Measurements from ENCODE around the gene PLOD1. TPM values are rescaled to one million over a fixed set of nuclear protein-coding genes. Genes with fewer than 3 reads are reported as not detected.

PLOD1 gene
- total RNA-seq, 1 experiment from 2014 or later = 138 TPM

DNA sequence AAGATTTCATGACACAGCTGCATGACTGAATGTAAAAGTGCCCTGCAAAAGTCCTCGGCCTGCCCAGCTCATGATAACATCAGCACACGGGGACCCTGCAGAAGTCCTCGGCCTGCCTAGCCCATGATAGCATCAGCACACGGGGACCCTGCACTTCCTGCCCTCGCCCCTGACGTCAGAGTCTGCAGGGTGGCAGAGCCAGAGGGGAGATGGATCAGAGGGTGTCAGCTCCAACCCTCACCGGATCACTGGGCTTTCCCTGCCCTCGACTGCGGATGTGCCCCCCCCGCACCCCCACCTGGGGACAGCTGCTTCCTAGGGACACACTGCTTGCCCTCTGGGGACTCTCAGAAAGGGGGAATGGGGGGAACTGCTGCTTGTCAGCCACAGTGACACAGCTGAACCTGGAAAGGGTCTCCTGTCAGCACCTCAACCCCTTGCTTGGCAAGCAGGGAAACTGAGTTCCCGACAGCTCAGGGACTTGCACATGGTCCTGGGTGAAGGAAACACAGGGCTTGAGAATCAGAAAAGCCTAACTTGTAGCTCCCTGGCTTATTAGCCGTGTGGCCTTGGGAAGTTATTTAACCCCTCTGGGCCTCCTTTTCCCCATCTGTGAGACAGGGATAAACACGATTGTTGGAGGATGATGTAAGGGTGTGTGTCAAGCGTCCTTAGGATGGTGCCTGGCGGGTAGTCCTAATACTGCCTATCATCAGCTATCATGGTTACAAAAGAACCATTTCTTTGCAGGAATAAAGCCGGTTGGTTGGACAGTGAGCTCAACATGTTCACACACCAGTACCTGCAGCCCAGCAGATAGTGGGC is 76.4 kb downstream of the PLOD1 start:
- no peaks in the 10 kb centered on the region for H3K27me3 ChIP-seq
- H3K4me3 ChIP-seq = no peak overlapping the region
- no peak overlapping the region for H3K27ac ChIP-seq
- no peaks in the 10 kb centered on the region for H3K9me3 ChIP-seq (replicated peaks)
- no peak for DNase-seq
- H3K4me1 ChIP-seq = peaks cover 18% of the 10 kb centered on the region
- H3K36me3 ChIP-seq = peaks cover 39% of the 10 kb centered on the region

GRCh38 chr1:12011998-12012397 is 77.5 kb downstream of the PLOD1 start:
- Histone ChIP-seq H3K4me3 (no peak overlapping the region), H3K36me3 (peaks cover 29% of the 10 kb centered on the region), H3K27me3 (no peaks in the 10 kb centered on the region), H3K27ac (no peak overlapping the region), H3K4me1 (peaks cover 18% of the 10 kb centered on the region), H3K9me3 (replicated peaks) (no peaks in the 10 kb centered on the region)
- DNase-seq = no peak

DNA sequence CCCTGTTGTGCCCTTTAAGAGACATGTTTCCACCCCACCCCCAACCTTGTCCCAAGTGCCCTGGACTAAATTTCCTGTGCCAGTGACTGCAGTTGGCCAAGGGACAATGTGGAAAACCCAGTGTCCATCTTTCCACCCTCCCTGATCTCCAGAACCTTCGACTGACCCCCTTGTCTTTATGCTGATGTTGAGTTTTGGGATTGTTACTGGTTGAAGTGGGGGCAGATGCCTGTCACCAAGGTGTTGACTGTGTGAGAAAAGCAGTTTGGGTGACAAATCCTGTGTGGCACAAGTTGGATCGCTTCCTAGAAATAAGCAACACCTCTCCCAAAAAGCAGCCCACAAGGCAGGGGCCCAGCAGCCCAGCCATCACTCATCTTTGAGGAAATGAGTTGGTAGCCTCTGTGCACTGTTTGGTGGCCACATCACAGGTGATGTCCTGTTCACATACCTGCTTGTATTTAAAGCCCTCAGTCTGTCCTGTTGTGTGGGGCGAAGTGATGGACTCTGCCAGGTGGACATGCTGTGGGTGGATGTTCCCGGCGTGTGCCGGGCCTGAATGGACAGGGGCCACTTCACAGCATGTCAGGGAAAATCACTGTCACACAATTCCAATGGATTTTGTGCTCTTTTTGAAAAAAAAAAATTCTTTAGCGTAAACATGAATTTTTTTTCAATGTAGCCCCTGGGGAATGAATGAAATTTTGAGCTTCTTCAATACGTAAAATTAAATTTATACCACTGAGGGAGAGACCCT is 78.2 kb downstream of the PLOD1 start:
- peak overlapping the region; percentile 29 for H3K27ac ChIP-seq
- H3K9me3 ChIP-seq (replicated peaks) = no peaks in the 10 kb centered on the region
- DNase-seq = peak; percentile 42 to 68
- H3K27me3 ChIP-seq = no peaks in the 10 kb centered on the region
- peaks cover 18% of the 10 kb centered on the region for H3K4me1 ChIP-seq
- peaks cover 22% of the 10 kb centered on the region for H3K36me3 ChIP-seq
- no peak overlapping the region for H3K4me3 ChIP-seq

- H3K27me3 ChIP-seq = no peaks in the 10 kb centered on the region
- DNase-seq = peak; percentile 52 to 62
Measured at GRCh38 chr1:12014141-12014991, 79.8 kb downstream of the PLOD1 start.

GRCh38 chr1:12015001-12015491 is 80.5 kb downstream of the PLOD1 start:
- H3K4me1 ChIP-seq = peaks cover 18% of the 10 kb centered on the region
- H3K36me3 ChIP-seq = peaks cover 8% of the 10 kb centered on the region
- H3K27ac ChIP-seq = no peak overlapping the region
- no peak overlapping the region for H3K4me3 ChIP-seq
- no peaks in the 10 kb centered on the region for H3K9me3 ChIP-seq (replicated peaks)
- no peak for DNase-seq
- no peaks in the 10 kb centered on the region for H3K27me3 ChIP-seq

More at GRCh38 chr1:12014141-12014991, 79.8 kb downstream of the PLOD1 start:
- peaks cover 18% of the 10 kb centered on the region for H3K4me1 ChIP-seq
- H3K36me3 ChIP-seq = peaks cover 15% of the 10 kb centered on the region
- H3K9me3 ChIP-seq (replicated peaks) = no peaks in the 10 kb centered on the region
- no peak overlapping the region for H3K4me3 ChIP-seq
- H3K27ac ChIP-seq = peak overlapping the region; percentile 29

DNA sequence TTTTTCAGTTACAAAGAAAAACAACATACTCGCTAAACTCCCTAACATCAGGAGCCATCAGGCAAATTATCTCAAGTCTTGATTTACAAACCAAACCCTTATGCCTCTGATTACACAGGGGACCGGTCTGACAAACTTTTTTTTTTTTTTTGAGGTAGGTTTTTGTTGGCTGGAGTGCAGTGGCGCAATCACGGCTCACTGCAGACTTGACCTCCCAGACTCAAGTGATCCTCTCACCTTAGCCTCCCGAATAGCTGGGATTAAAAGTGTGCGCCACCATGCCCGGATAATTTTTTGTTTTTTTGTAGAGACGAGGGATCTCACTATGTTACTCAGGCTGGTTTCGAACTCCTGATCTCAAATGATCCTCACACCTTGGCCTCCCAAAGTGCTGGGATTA is 81.0 kb downstream of the PLOD1 start:
- H3K27me3 ChIP-seq = no peaks in the 10 kb centered on the region
- no peak overlapping the region for H3K4me3 ChIP-seq
- no peak for DNase-seq
- H3K9me3 ChIP-seq (replicated peaks) = no peaks in the 10 kb centered on the region
- peaks cover 4% of the 10 kb centered on the region for H3K36me3 ChIP-seq
- peaks cover 18% of the 10 kb centered on the region for H3K4me1 ChIP-seq
- no peak overlapping the region for H3K27ac ChIP-seq

DNA sequence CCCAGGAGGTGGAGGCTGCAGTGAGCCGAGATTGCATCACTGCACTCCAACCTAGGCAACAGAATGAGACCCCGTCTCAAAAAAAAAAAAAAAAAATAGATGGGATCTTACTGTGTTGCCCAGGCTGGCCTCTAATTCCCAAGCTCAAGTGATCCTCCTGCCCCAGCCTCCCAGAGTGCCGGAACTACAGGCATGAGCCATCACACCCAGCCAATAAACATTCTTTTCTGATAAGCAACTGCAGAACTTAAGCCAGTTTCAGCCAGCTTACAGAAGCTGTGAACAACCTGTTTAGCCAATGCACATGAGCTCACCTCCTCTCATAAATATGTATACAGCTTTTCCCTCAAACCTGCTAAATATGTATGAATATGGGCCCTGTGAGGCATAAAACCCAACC is 81.7 kb downstream of the PLOD1 start:
- H3K27ac ChIP-seq = no peak overlapping the region
- peaks cover 18% of the 10 kb centered on the region for H3K4me1 ChIP-seq
- peaks cover 1% of the 10 kb centered on the region for H3K36me3 ChIP-seq
- H3K27me3 ChIP-seq = no peaks in the 10 kb centered on the region
- no peak overlapping the region for H3K4me3 ChIP-seq
- H3K9me3 ChIP-seq (replicated peaks) = no peaks in the 10 kb centered on the region
- DNase-seq = no peak

GRCh38 chr1:12019858-12020509 is 85.5 kb downstream of the PLOD1 start:
- peak overlapping the region; percentile 83 for H3K4me3 ChIP-seq
- peak overlapping the region; percentile 48 for H3K27ac ChIP-seq
- H3K4me1 ChIP-seq = no peaks in the 10 kb centered on the region
- DNase-seq = peak in 1 of 2 experiments; percentile 36
- peaks cover 17% of the 10 kb centered on the region for H3K36me3 ChIP-seq
- no peaks in the 10 kb centered on the region for H3K27me3 ChIP-seq
- no peaks in the 10 kb centered on the region for H3K9me3 ChIP-seq (replicated peaks)

DNA sequence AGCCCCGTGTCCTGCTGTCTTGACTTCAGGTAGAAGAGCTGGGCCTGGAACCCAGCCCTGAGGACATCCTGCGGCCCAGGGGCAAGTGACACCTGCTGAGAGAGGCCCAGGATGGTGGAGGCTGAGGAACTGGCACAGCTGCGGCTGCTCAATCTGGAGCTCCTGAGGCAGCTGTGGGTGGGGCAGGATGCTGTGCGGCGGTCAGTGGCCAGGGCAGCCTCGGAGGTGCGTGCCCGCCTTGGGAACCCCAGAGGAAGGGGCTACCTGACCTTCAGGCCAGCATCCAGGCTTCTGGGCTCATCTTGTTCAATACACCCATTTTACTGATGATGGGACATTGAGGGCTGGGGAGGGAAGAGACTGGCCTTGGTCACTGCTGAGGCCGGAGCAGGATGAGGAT is 87.1 kb downstream of the PLOD1 start:
- Histone ChIP-seq H3K4me3 (no peak overlapping the region), H3K4me1 (no peaks in the 10 kb centered on the region), H3K9me3 (replicated peaks) (no peaks in the 10 kb centered on the region), H3K27ac (no peak overlapping the region), H3K36me3 (peaks cover 21% of the 10 kb centered on the region), H3K27me3 (no peaks in the 10 kb centered on the region)
- no peak for DNase-seq

GRCh38 chr1:12022036-12022435 is 87.5 kb downstream of the PLOD1 start:
- Histone ChIP-seq H3K9me3 (replicated peaks) (no peaks in the 10 kb centered on the region), H3K4me3 (no peak overlapping the region), H3K27ac (no peak overlapping the region), H3K4me1 (no peaks in the 10 kb centered on the region), H3K36me3 (peaks cover 21% of the 10 kb centered on the region), H3K27me3 (no peaks in the 10 kb centered on the region)
- DNase-seq = no peak

Other genes with a start within 250 kb of the PLOD1 start
- 7.1 and 8.0 TPM in 2 replicates for gene DRAXIN, start 243.0 kb upstream of the PLOD1 start, total RNA-seq (2014; rRNA removed; shearing (Covaris generic))
- gene AGTRAP, start 198.6 kb upstream of the PLOD1 start, total RNA-seq (2014; rRNA removed; shearing (Covaris generic)) = 13.0 and 16.5 TPM in 2 replicates
- gene C1orf167, start 172.5 kb upstream of the PLOD1 start, total RNA-seq (2014; rRNA removed; shearing (Covaris generic)) = not detected in 2 replicates
- 10.1 and 11.1 TPM in 2 replicates for gene MTHFR, start 128.8 kb upstream of the PLOD1 start, total RNA-seq (2014; rRNA removed; shearing (Covaris generic))
- 10.7 and 14.2 TPM in 2 replicates for gene CLCN6, start 128.5 kb upstream of the PLOD1 start, total RNA-seq (2014; rRNA removed; shearing (Covaris generic))
- 0.61 and 1.3 TPM in 2 replicates for gene NPPA, start 86.9 kb upstream of the PLOD1 start, total RNA-seq (2014; rRNA removed; shearing (Covaris generic))
- 0.67 and 0.89 TPM in 2 replicates for gene NPPB, start 75.8 kb upstream of the PLOD1 start, total RNA-seq (2014; rRNA removed; shearing (Covaris generic))
- gene KIAA2013, start 8.3 kb upstream of the PLOD1 start, total RNA-seq (2014; rRNA removed; shearing (Covaris generic)) = 62.8 and 64.0 TPM in 2 replicates
- 92.5 and 94.0 TPM in 2 replicates for gene MFN2, start 45.7 kb downstream of the PLOD1 start, total RNA-seq (2014; rRNA removed; shearing (Covaris generic))
- gene MIIP, start 84.8 kb downstream of the PLOD1 start, total RNA-seq (2014; rRNA removed; shearing (Covaris generic)) = 30.3 and 33.2 TPM in 2 replicates
- gene TNFRSF8, start 128.6 kb downstream of the PLOD1 start, total RNA-seq (2014; rRNA removed; shearing (Covaris generic)) = 0.32 and 0.43 TPM in 2 replicates
- gene TNFRSF1B, start 232.3 kb downstream of the PLOD1 start, total RNA-seq (2014; rRNA removed; shearing (Covaris generic)) = 6.8 and 7.0 TPM in 2 replicates

All from SJCRH30 (cell line).